ENCODE measurements around the gene TUNAR. TPM values are rescaled to one million over a fixed set of nuclear protein-coding genes. Genes with fewer than 3 reads are reported as not detected.

The TUNAR gene
- total RNA-seq, 1 donor = not detected

GRCh38 chr14:95832012-95832411, 44.6 kb upstream of the TUNAR start:
- DNase-seq (ENCODE audit: low read depth) = no peak
- TF ChIP-seq, protein P1, sequence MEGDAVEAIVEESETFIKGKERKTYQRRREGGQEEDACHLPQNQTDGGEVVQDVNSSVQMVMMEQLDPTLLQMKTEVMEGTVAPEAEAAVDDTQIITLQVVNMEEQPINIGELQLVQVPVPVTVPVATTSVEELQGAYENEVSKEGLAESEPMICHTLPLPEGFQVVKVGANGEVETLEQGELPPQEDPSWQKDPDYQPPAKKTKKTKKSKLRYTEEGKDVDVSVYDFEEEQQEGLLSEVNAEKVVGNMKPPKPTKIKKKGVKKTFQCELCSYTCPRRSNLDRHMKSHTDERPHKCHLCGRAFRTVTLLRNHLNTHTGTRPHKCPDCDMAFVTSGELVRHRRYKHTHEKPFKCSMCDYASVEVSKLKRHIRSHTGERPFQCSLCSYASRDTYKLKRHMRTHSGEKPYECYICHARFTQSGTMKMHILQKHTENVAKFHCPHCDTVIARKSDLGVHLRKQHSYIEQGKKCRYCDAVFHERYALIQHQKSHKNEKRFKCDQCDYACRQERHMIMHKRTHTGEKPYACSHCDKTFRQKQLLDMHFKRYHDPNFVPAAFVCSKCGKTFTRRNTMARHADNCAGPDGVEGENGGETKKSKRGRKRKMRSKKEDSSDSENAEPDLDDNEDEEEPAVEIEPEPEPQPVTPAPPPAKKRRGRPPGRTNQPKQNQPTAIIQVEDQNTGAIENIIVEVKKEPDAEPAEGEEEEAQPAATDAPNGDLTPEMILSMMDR (IDR thresholded peaks at IDR 0.05; ENCODE audit: insufficient read depth, low read depth, low read length) = no peak
- H3K4me3 ChIP-seq (ENCODE audit: low read depth, low read length) = no peak overlapping the region

GRCh38 chr14:95833429-95833828, 43.2 kb upstream of the TUNAR start:
- TF ChIP-seq, protein P1 (IDR thresholded peaks at IDR 0.05; ENCODE audit: insufficient read depth, low read depth, low read length) = no peak
- no peak overlapping the region for H3K4me3 ChIP-seq (ENCODE audit: low read depth, low read length)
- DNase-seq (ENCODE audit: low read depth) = no peak

- no peak overlapping the region for H3K4me3 ChIP-seq (ENCODE audit: low read depth, low read length)
- TF ChIP-seq, protein P1 (IDR thresholded peaks at IDR 0.05; ENCODE audit: insufficient read depth, low read depth, low read length) = no peak
- no peak for DNase-seq (ENCODE audit: low read depth)
These were observed 42.1 kb upstream of the TUNAR start for GRCh38 chr14:95834496-95834895.

GRCh38 chr14:95835121-95835730, 41.4 kb upstream of the TUNAR start:
- TF ChIP-seq, protein P1 (IDR thresholded peaks at IDR 0.05; ENCODE audit: insufficient read depth, low read depth, low read length) = no peak
- DNase-seq (ENCODE audit: low read depth) = no peak

DNA sequence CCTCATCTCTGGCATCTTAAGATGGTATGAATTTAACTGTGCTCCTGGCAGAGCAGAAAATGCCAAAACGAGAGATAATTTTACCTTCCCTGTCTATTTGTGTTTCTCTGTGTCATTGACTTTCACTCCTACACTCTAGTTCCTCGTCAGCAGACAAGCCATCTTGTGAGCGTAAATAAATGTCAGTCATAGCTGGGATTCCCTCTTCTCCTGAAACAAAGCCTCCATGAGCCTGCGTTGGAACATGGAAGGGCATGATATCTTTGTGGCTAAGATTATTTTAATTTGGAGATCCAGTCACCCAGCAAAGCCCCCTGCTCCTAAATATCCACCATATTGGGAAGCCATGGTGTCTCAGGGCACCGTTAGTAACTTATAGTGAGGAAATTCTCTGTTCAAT, 37.8 kb upstream of the TUNAR start:
- DNase-seq (ENCODE audit: low read depth) = no peak
- H3K4me3 ChIP-seq (ENCODE audit: low read depth, low read length) = no peak overlapping the region
- TF ChIP-seq, protein P1 (IDR thresholded peaks at IDR 0.05; ENCODE audit: insufficient read depth, low read depth, low read length) = no peak

More at GRCh38 chr14:95835121-95835730, 41.4 kb upstream of the TUNAR start:
- H3K4me3 ChIP-seq (ENCODE audit: low read depth, low read length) = no peak overlapping the region

- TF ChIP-seq, protein P1 (IDR thresholded peaks at IDR 0.05; ENCODE audit: insufficient read depth, low read depth, low read length) = no peak
- no peak overlapping the region for H3K4me3 ChIP-seq (ENCODE audit: low read depth, low read length)
- DNase-seq (ENCODE audit: low read depth) = no peak
These were observed 36.4 kb upstream of the TUNAR start for GRCh38 chr14:95840094-95840700.

All from fibroblast of villous mesenchyme (primary cell).